Dermis lymphatic vessel endothelial cell (primary cell): ENCODE results near the gene NPHP4. TPM values are rescaled to one million over a fixed set of nuclear protein-coding genes. Genes with fewer than 3 reads are reported as not detected.

ENCODE experiments used
- total RNA-seq: library from RNA; depleted of rRNA; stranded (reverse); fragments of >200 nt; gene quantifications from 2 replicates; pipeline ENCODE4 v1.2.1, GENCODE V29; 2014

The NPHP4 gene
- 2.1 and 2.3 TPM in 2 replicates for total RNA-seq

GRCh38 chr1:5992026-5992813 lies at the start of gene NPHP4:
TSS of gene NPHP4 (minus strand) at chr1:5992425. CDS start at chr1:5986289, 6,136 bp downstream.

Other genes starting within 250 kb of the NPHP4 start
- gene KCNAB2, start 53.5 kb upstream of the NPHP4 start, total RNA-seq = 0.87 and 1.9 TPM in 2 replicates
- under 0.01 TPM in 1 of 2 replicates, not detected in the other for gene CHD5, start 187.9 kb upstream of the NPHP4 start, total RNA-seq
- gene RPL22, start 207.2 kb upstream of the NPHP4 start, total RNA-seq = 188 and 255 TPM in 2 replicates
- gene RNF207, start 213.7 kb upstream of the NPHP4 start, total RNA-seq = 2.4 and 3.3 TPM in 2 replicates
- gene ICMT, start 243.5 kb upstream of the NPHP4 start, total RNA-seq = 68.2 and 79.1 TPM in 2 replicates